T-helper 17 cell (primary cell): ENCODE data around the gene STK35. TPM values are rescaled to one million over a fixed set of nuclear protein-coding genes. Genes with fewer than 3 reads are reported as not detected.

Experiments used
- ATAC-seq: fragments of 150-1000 bp; cut with Tn5 transposase; 2 replicates; pipeline ENCODE4 v1.10.0; 2021; ENCODE audit warnings: mild to moderate bottlenecking, moderate library complexity
- DNase-seq, 3 donors: peaks; one replicate each; pipeline versions ENCODE4 v3.0.0 to v3.0.0-alpha.2; 2020 to 2021
- H3K9me3 ChIP-seq: one replicate; pipeline ENCODE4 v1.7.0; 2013; ENCODE audit warnings: low read length, mild to moderate bottlenecking; ENCODE audit not compliant: control insufficient read depth, poor library complexity, severe bottlenecking
- H3K27ac Mint-ChIP-seq: one replicate; pipeline ENCODE4 v1.8.0; 2022; ENCODE audit warnings: mild to moderate bottlenecking, moderate library complexity, mixed read lengths
- H3K27me3 Mint-ChIP-seq: one replicate; pipeline ENCODE4 v1.8.0; 2022; ENCODE audit warnings: mixed read lengths
- H3K36me3 Mint-ChIP-seq: one replicate; pipeline ENCODE4 v1.8.0; 2022; ENCODE audit warnings: low read depth, mixed read lengths
- H3K4me1 Mint-ChIP-seq: one replicate; pipeline ENCODE4 v1.8.0; 2022; ENCODE audit warnings: mild to moderate bottlenecking, mixed read lengths
- H3K4me3 Mint-ChIP-seq: one replicate; pipeline ENCODE4 v1.8.0; 2022; ENCODE audit warnings: mild to moderate bottlenecking, moderate library complexity, mixed read lengths
- total RNA-seq, 4 donors: library from RNA in 2 of 4; stranded (reverse) in 2 of 4; gene quantifications; one replicate each; pipeline ENCODE4 v1.2.3 and lab custom pipeline; 2022 to 2026

The STK35 gene
- total RNA-seq, 2 donors from 2014 or later = 16.4 to 17.8 TPM

DNA sequence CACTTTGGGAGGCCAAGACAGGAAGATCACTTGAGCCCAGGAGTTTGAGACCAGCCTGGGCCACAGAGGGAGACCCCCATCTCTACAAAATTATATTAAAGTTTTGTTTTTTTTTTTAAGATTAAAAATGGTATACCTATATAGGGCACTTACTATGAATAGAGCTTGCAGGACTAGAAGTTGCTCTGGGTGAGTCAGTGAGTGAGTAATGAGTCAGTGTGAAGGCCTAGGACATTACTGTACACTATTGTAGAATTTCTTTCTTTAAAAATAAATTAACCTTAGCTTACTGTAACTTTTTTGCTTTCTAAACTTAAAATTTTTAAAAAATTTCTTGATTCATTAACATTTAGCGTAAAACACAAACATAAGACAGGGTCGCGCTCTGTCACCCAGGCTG, 29.7 kb downstream of the STK35 start:
- no peaks in the 10 kb centered on the region for H3K9me3 ChIP-seq
- ATAC-seq (no peak), DNase-seq (no peak)
- Mint-ChIP-seq H3K27me3 (no peaks in the 10 kb centered on the region), H3K4me3 (no peak overlapping the region), H3K36me3 (no peaks in the 10 kb centered on the region), H3K27ac (no peak overlapping the region), H3K4me1 (peaks cover 38% of the 10 kb centered on the region)

DNA sequence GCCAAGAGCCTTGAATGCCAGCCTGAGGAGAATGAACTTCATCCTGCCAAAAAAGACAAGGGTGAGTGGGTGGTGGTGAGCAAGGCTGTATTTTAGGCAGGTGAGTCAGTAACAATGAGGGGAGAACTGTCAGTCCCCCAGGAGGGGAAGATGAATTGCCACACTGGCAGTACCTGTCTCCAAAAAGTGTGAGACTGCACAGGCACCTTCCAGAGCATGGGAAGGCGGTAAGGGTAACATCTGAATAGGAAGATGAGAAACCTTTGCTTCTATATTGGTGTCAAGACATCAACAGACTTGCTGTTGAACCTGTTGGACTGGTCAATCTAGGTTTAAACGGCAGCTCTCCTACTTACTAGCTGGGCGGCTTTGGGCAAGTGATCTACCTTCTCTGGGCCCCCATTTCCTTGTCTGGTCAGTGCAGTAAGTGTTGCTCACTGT, 30.9 kb downstream of the STK35 start:
- Mint-ChIP-seq H3K27ac (no peak overlapping the region), H3K4me1 (peaks cover 37% of the 10 kb centered on the region), H3K27me3 (no peaks in the 10 kb centered on the region), H3K4me3 (no peak overlapping the region), H3K36me3 (peaks cover 2% of the 10 kb centered on the region)
- ATAC-seq (no peak), DNase-seq (no peak)
- no peaks in the 10 kb centered on the region for H3K9me3 ChIP-seq

DNA sequence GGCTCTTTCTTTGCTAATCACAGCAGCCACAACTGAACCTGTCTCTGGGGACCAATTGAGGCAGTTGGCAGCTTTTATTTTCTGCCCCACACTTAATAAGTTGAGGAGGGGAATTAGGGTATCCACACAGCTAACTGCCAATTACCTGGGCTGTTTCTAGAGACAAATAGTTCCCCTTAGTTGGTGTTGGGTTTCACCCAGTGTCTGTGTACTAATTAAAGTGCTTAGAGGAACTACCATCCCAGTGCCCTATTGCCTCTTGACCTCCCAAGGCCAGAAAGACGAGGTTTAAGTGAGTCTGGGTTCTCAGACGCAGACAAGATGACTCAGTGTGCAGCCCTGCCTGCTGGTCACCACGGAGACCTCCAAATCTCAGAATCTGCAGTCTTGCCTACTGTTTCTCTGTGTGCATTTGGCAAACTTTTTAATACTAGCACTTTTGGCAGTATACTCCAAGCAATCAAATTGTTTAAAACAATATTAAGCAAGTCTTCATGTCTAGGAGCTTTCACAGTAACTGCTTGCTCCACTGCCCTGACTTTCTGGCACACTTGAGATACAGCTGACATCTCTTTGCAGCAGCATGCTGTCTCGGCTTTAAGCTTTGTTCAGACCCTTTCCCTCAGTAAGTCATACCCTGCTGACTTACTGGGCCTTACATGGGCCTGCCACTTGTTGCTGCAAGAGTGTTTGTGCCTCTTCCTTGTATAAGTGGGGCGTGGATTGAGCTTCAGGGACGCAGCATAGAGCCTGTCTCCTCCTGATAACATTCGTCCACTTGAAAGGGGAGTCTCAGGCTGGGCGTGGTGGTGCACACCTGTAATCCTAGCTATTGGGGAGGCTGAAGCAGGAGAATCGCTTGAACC, 31.9 kb downstream of the STK35 start:
- DNase-seq (no peak), ATAC-seq (no peak)
- H3K9me3 ChIP-seq = no peaks in the 10 kb centered on the region
- no peaks in the 10 kb centered on the region for H3K27me3 Mint-ChIP-seq
- H3K36me3 Mint-ChIP-seq = peaks cover 2% of the 10 kb centered on the region
- H3K27ac Mint-ChIP-seq = no peak overlapping the region
- H3K4me3 Mint-ChIP-seq = no peak overlapping the region
- H3K4me1 Mint-ChIP-seq = peaks cover 33% of the 10 kb centered on the region

DNA sequence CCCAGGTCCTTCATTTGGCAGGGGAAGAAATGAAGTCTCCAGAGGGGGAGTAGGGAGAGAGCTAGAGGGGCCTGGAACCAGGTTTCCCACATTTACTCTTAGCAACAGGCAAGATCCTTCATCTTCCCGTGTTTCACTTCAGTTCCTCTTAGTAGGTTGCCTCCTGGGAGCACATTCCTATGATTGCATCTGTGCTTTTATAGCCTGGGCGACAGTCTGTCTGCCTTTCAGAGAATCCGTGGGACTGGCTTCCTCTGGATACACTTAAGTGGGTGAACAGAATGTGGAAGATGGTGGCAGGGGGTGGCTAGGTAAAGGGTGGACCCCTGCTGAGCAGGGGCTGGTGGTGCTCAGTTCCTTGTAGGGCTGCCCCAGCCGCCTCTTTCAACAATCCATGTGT, 33.4 kb downstream of the STK35 start:
- Mint-ChIP-seq H3K36me3 (peaks cover 2% of the 10 kb centered on the region), H3K4me3 (no peak overlapping the region)

DNA sequence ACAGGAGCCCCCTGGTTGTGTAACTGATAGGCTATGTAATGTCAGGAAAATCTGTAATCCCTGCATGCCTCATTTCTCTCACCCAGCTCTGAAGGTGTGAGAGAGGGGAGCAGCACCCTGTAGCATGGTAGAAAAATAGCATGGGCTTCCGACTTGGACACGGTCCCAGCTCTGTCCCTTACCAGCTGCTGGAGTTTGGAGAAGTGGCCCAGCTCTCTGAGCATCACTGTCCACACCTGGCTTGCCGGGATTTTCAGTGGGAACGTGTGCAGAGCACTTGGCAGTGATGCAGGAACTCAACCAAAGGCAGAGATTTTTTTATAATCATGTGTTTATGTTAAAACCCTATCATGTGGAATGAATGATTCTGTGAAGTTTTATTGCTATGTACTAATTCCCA, 34.6 kb downstream of the STK35 start:
- no peak overlapping the region for H3K4me3 Mint-ChIP-seq
- H3K27ac Mint-ChIP-seq = no peak overlapping the region
- H3K27me3 Mint-ChIP-seq = no peaks in the 10 kb centered on the region
- DNase-seq (no peak), ATAC-seq (no peak)
- H3K36me3 Mint-ChIP-seq = peaks cover 2% of the 10 kb centered on the region
- H3K9me3 ChIP-seq = no peaks in the 10 kb centered on the region
- H3K4me1 Mint-ChIP-seq = peaks cover 25% of the 10 kb centered on the region

More for the DNA sequence above, 33.4 kb downstream of the STK35 start:
- DNase-seq (no peak), ATAC-seq (no peak)
- H3K9me3 ChIP-seq = no peaks in the 10 kb centered on the region
- Mint-ChIP-seq H3K27me3 (no peaks in the 10 kb centered on the region), H3K4me1 (peaks cover 26% of the 10 kb centered on the region), H3K27ac (peak overlapping the region; percentile 37)

DNA sequence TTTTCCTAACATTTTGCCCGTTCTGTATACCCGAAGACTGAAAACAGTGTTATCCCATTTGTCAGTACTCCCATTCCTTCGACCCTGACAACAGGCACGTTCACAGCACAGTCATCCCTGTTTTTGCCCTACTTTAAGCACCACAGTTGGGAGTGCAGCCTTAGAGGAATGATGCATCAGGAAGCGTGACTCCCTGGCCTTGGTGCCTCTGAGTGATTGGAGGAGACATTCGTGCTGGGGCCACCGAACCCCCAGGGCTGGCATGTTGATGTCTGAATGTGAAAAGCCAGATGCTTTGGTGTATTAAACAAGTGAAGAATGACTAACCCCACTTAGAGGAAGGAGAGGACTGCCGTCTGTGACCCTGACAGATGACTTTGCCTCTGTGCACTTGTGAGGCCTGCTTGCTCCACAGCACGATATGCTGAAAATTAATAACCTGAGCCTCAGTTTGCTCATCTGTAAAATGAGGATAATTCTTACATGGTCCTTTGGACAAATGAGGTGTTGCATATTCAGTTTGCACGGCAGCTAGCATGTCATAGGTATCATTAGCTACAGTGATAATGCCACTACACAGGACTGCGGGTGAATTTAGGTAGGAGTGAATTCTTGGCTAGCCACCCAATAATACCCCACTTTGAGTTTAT, 36.0 kb downstream of the STK35 start:
- DNase-seq (no peak), ATAC-seq (no peak)
- H3K27me3 Mint-ChIP-seq = no peaks in the 10 kb centered on the region
- H3K36me3 Mint-ChIP-seq = peaks cover 2% of the 10 kb centered on the region
- H3K4me1 Mint-ChIP-seq = peaks cover 22% of the 10 kb centered on the region
- H3K27ac Mint-ChIP-seq = peak overlapping the region; percentile 66
- no peaks in the 10 kb centered on the region for H3K9me3 ChIP-seq
- no peak overlapping the region for H3K4me3 Mint-ChIP-seq

DNA sequence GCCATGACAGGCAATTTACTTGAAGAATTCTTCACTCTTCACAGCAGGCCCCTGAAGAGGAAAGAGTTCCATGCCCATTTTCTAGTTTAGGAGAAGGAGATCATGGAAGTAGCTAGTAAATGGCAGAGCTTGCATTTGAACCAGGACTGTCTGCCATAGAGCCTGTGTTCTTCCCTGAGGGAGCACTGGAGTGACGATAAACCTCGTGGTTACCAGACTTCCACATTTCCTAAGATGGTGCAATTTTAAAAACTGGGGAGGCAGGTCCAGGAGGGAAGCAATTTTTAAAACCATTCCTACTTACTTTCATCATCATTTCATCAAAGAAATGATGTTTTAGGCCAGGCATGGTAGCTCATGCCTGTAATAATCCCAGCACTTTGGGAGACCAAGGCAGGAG, 36.8 kb downstream of the STK35 start:
- H3K4me1 Mint-ChIP-seq = peaks cover 16% of the 10 kb centered on the region
- H3K27ac Mint-ChIP-seq = no peak overlapping the region
- no peaks in the 10 kb centered on the region for H3K27me3 Mint-ChIP-seq
- H3K9me3 ChIP-seq = no peaks in the 10 kb centered on the region
- peaks cover 2% of the 10 kb centered on the region for H3K36me3 Mint-ChIP-seq
- no peak for ATAC-seq
- no peak overlapping the region for H3K4me3 Mint-ChIP-seq
- no peak for DNase-seq

DNA sequence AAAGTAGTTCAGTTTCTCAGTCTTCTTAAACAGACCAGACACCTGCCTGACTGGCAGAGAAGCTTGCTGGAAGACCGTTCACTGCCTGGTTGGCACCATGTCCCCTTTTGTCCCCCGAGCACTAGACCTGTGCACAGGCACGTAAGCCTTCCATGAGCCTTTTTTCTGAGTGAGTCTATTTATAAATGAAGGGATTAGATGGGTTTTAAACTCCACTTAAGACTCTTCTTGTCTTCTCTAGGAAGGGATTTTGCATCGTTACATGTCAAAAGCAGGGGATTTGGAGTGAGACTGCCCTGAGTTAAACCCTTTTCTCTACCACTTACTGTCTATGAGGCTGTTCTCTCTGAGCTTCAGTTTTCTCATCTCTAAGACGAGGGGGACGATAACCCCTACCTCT, 37.6 kb downstream of the STK35 start:
- Mint-ChIP-seq H3K27me3 (no peaks in the 10 kb centered on the region), H3K36me3 (peaks cover 8% of the 10 kb centered on the region), H3K27ac (peak overlapping the region; percentile 29), H3K4me3 (no peak overlapping the region), H3K4me1 (peaks cover 18% of the 10 kb centered on the region)
- no peaks in the 10 kb centered on the region for H3K9me3 ChIP-seq
- ATAC-seq (no peak), DNase-seq (no peak)

DNA sequence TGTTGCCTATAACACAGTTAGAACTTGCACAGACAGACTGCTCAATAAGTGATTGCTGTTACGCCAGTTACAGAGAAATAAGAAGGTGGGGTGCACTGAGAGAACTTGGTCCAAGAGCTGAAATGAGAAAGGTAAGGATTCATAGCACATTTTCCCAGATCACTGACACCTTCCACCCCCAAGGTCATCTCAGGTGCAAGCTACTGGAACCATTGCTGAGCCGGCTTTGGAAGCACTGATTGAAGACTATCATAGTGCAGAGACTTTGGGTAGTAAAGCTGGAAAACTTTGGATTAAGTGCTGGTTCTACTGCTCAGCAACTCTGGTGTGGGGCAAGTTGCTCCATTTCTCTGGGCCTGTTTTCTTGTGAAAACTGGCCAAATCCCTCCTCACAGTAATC, 38.1 kb downstream of the STK35 start:
- no peak overlapping the region for H3K4me3 Mint-ChIP-seq
- no peak for DNase-seq
- H3K36me3 Mint-ChIP-seq = peaks cover 8% of the 10 kb centered on the region
- no peak for ATAC-seq
- H3K4me1 Mint-ChIP-seq = peaks cover 18% of the 10 kb centered on the region
- H3K9me3 ChIP-seq = no peaks in the 10 kb centered on the region
- peak overlapping the region; percentile 29 for H3K27ac Mint-ChIP-seq
- no peaks in the 10 kb centered on the region for H3K27me3 Mint-ChIP-seq

DNA sequence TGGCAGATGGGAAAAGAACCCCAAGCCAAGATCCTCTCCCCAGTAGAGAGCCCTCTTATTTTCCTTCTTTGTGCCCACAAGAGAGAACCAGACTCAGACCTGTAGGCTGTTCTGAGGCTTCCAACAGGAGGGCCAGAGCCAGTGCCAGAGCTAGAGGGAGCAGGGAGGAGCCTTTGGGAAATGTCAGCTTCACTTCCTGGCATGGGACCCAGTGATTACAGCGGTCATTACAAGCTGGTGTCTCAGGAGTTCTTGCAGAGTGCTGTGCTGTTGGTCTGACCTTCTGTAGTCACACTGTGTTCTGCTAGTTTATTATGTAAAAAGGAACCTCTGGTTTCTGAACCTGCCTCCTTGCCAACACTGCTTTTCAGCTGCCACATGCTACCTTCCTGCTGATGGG, 38.9 kb downstream of the STK35 start:
- Mint-ChIP-seq H3K4me1 (peaks cover 18% of the 10 kb centered on the region), H3K27me3 (no peaks in the 10 kb centered on the region), H3K4me3 (no peak overlapping the region), H3K36me3 (peaks cover 8% of the 10 kb centered on the region), H3K27ac (no peak overlapping the region)
- H3K9me3 ChIP-seq = no peaks in the 10 kb centered on the region
- no peak for ATAC-seq
- DNase-seq = no peak

DNA sequence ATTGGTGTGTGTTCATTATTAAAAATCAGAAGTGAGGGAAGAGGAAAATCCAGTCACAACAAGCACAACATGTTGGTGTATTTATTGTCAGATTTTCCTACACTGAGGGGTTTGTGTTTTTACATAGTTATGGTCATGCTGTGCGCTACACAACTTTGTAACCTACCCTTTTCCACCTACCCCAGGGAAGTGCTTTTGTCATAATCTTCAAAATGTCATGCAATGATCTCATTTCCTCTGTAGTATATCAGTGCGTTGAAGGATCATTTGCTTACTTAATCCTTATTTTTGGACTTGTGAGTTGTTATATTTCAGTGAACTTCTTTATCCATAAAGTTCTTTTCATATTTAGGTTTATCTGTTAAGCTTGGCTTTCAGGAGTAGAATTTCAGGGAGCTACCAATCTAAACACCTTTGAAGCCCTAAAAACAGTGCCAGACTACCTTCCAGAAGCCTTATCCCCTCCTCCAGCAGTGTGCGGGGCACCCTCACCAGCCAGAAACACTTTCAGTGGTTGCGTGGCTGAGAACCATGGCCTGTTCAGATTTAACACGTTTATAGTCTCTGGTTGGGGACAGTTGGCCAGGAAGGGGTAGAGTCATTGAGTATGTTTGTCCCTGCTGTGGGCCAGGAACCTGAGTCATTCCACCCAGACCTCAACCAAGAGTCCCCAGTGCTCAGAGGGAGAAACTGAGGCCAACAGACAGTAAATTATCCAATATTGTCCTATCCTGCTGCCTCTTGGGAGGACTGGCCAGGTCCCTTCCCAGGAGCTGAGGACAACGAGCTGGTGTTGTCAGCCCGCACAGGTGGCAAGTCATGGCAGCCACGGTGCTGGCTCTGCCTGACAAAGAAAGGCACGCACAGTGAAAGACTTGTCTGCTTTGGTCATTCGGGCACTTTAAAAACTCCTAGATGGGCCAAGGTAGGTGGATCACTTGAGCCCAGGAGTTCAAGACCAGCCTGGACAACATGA, 40.3 kb downstream of the STK35 start:
- Mint-ChIP-seq H3K27ac (no peak overlapping the region), H3K36me3 (peaks cover 15% of the 10 kb centered on the region), H3K27me3 (no peaks in the 10 kb centered on the region), H3K4me3 (no peak overlapping the region), H3K4me1 (peaks cover 14% of the 10 kb centered on the region)
- H3K9me3 ChIP-seq = no peaks in the 10 kb centered on the region
- DNase-seq = no peak
- no peak for ATAC-seq

DNA sequence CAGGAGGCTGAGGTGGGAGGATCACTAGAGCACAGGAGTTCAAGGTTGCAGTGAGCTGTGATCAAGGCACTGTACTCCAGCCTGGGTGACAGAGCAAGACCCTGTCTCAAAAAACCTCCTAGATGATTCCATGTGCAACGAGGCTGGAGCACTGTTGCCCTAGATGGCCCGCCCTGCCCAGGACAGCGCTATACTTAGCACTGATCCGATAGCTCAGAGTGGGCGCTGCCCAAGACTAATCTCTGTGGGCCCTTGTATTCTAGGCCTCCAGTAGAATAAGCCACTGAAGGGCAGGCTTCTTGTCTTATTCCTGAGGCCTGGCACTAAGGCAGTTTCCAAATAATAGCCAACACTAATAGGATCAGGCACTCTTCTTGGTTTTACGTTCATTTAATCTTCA, 41.0 kb downstream of the STK35 start:
- Mint-ChIP-seq H3K27me3 (no peaks in the 10 kb centered on the region), H3K36me3 (peaks cover 13% of the 10 kb centered on the region), H3K4me1 (peaks cover 10% of the 10 kb centered on the region), H3K4me3 (no peak overlapping the region), H3K27ac (no peak overlapping the region)
- ATAC-seq = no peak
- no peaks in the 10 kb centered on the region for H3K9me3 ChIP-seq
- DNase-seq = no peak

DNA sequence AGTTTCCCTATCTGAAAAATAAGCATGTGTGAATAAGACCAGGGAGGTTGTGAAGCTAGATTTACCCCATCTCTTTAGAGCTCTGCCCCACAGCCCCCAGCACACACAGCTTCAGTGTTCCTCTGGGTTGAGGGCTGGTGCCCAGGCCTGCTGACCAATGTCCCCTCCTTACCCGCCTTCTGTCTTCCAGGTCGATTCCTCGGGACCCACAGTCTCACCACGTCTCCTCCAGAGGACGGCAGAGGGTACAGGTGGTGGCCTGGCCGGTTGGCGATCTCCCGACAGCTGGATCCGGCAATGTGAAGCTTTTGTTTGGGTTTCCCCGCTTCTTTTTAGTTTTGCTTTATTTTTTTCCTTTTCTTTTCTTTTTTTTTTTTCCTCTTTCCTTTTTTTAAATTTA, 42.0 kb downstream of the STK35 start:
- no peaks in the 10 kb centered on the region for H3K9me3 ChIP-seq
- no peak overlapping the region for H3K27ac Mint-ChIP-seq
- peaks cover 13% of the 10 kb centered on the region for H3K36me3 Mint-ChIP-seq
- peaks cover 8% of the 10 kb centered on the region for H3K4me1 Mint-ChIP-seq
- DNase-seq (no peak), ATAC-seq (no peak)
- no peaks in the 10 kb centered on the region for H3K27me3 Mint-ChIP-seq
- no peak overlapping the region for H3K4me3 Mint-ChIP-seq
